Prostate gland (tissue), 2 donors: ENCODE data around the gene PRKG1.
"Not testable (repeated sequence)": the region's sequence is repeated elsewhere in the genome, so short reads cannot be mapped to it uniquely, and the experiment has no call there.

ENCODE experiments used
- POLR2A ChIP-seq: fragments of 450-650 bp; IDR thresholded peaks from one replicate; pipeline ENCODE4 v1.6.1; 2016; ENCODE audit warnings: antibody characterized with exemption, mild to moderate bottlenecking
- POLR2AphosphoS5 ChIP-seq: sonication (generic); formaldehyde crosslinking; IDR thresholded peaks from one replicate; pipeline ENCODE4 v1.6.1; 2017; ENCODE audit warnings: antibody characterized with exemption
- TF ChIP-seq, protein P1 (sequence below), 4 experiments: fragments of 200-600 bp in 2 of 4; fragments of 450-650 bp in 2 of 4; sonication (generic) in 2 of 4; IDR thresholded peaks; 1 replicate in 3 of 4; 2 replicates in 1 of 4; pipeline ENCODE4 v1.5.1; 2016 to 2019; ENCODE audit warnings: antibody characterized with exemption in 4 of 4, mild to moderate bottlenecking in 2 of 4, moderate library complexity in 2 of 4

DNA sequence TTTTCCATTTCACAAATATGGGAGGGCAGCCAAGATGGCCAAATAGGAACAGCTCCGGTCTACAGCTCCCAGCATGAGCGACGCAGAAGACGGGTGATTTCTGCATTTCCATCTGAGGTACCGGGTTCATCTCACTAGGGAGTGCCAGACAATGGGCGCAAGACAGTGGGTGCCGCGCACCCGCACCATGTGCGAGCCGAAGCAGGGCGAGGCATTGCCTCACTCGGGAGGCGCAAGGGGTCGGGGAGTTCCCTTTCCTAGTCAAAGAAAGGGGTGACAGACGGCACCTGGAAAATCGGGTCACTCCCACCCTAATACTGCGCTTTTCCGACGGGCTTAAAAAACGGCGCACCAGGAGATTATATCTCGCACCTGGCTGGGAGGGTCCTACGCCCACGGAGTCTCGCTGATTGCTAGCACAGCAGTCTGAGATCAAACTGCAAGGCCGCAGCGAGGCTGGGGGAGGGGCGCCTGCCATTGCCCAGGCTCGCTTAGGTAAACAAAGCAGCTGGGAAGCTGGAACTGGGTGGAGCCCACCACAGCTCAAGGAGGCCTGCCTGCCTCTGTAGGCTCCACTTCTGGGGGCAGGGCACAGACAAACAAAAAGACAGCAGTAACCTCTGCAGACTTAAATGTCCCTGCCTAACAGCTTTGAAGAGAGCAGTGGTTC, 89.2 kb downstream of the PRKG1 start:
- not testable (repeated sequence) for TF ChIP-seq POLR2A, POLR2AphosphoS5
- TF ChIP-seq, protein P1, sequence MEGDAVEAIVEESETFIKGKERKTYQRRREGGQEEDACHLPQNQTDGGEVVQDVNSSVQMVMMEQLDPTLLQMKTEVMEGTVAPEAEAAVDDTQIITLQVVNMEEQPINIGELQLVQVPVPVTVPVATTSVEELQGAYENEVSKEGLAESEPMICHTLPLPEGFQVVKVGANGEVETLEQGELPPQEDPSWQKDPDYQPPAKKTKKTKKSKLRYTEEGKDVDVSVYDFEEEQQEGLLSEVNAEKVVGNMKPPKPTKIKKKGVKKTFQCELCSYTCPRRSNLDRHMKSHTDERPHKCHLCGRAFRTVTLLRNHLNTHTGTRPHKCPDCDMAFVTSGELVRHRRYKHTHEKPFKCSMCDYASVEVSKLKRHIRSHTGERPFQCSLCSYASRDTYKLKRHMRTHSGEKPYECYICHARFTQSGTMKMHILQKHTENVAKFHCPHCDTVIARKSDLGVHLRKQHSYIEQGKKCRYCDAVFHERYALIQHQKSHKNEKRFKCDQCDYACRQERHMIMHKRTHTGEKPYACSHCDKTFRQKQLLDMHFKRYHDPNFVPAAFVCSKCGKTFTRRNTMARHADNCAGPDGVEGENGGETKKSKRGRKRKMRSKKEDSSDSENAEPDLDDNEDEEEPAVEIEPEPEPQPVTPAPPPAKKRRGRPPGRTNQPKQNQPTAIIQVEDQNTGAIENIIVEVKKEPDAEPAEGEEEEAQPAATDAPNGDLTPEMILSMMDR (IDR thresholded peaks at IDR 0.05): not testable (repeated sequence)
